Heart left ventricle (tissue), 16 donors: ENCODE data around the gene SRSF12. TPM values are rescaled to one million over a fixed set of nuclear protein-coding genes. Genes with fewer than 3 reads are reported as not detected.

Source experiments
- ATAC-seq, 4 donors: fragments of 200-7000 bp; cut with Tn5 transposase; one replicate each; pipeline ENCODE4 v1.9.1; 2020 to 2022; ENCODE audit warnings: moderate library complexity in 4 of 4, mild to moderate bottlenecking in 3 of 4, moderate number of reproducible peaks in 1 of 4
- DNase-seq, 5 donors: peaks; one replicate each; pipeline ENCODE4 v3.0.0-alpha.2; 2020
- H3K27ac ChIP-seq, 12 donors: fragments of 200-600 bp; sonication (generic) in 4 of 12; one replicate each; pipeline versions ENCODE4 v1.5.0 to v1.8.0; 2016 to 2022; ENCODE audit warnings: mild to moderate bottlenecking in 2 of 12
- H3K27me3 ChIP-seq, 9 donors: fragments of 200-600 bp; sonication (generic) in 2 of 9; one replicate each; pipeline versions ENCODE4 v1.5.1 to v1.8.0; 2016 to 2022; ENCODE audit warnings: mild to moderate bottlenecking in 3 of 9
- H3K36me3 ChIP-seq, 9 donors: fragments of 200-600 bp; sonication (generic) in 2 of 9; one replicate each; pipeline versions ENCODE4 v1.5.0 to v1.8.0; 2018 to 2022; ENCODE audit warnings: mild to moderate bottlenecking in 2 of 9
- H3K4me1 ChIP-seq, 12 donors: fragments of 200-600 bp; sonication (generic) in 4 of 12; one replicate each; pipeline versions ENCODE4 v1.5.0 to v1.8.0; 2016 to 2022; ENCODE audit warnings: mild to moderate bottlenecking in 3 of 12
- H3K4me3 ChIP-seq, 12 donors: fragments of 200-600 bp; sonication (generic) in 4 of 12; one replicate each; pipeline versions ENCODE4 v1.5.0 to v1.8.0; 2017 to 2022; ENCODE audit warnings: mild to moderate bottlenecking in 9 of 12, moderate library complexity in 4 of 12
- H3K9me3 ChIP-seq, 12 donors: fragments of 200-600 bp; sonication (generic) in 4 of 12; one replicate each; pipeline versions ENCODE4 v1.5.0 to v1.8.0; 2016 to 2022; ENCODE audit warnings: mild to moderate bottlenecking in 1 of 12
- CTCF ChIP-seq, 12 donors: fragments of 200-600 bp; sonication (generic) in 4 of 12; IDR thresholded peaks; one replicate each; pipeline versions ENCODE4 v1.5.0 to v1.8.0; 2018 to 2022; ENCODE audit warnings: antibody characterized with exemption in 12 of 12, mild to moderate bottlenecking in 5 of 12
- POLR2A ChIP-seq, 2 donors: fragments of 450-650 bp; IDR thresholded peaks; one replicate each; pipeline ENCODE4 v1.6.1; 2017; ENCODE audit warnings: antibody characterized with exemption in 2 of 2, mild to moderate bottlenecking in 2 of 2, moderate library complexity in 2 of 2
- WGBS, 4 donors: extraction: QIAGEN DNeasy Blood & Tissue Kit in 2 of 4; methylation state at CpG; one replicate each; pipeline versions ENCODE4 v1.1.5 to v1.1.7; 2013 to 2018; 5-methylcytosine and 5-hydroxymethylcytosine counted together
- intact Hi-C, 10 donors: fragments of 100-400 bp; cut with DNase I; formaldehyde crosslinking; loops; one replicate each; pipeline versions ENCODE4 v1.11.1 to v1.14.2; 2022
- polyA plus RNA-seq, 2 donors: library from polyadenylated mRNA; stranded (reverse); fragments of 200-250 nt; gene quantifications; one replicate each; pipeline ENCODE4 v1.2.3, GENCODE V29; 2013
- total RNA-seq, 9 donors: library from RNA; depleted of rRNA in 2 of 9; stranded (reverse); fragments of >200 nt in 2 of 9; fragmentation: NEBNext Ultra II Directional in 3 of 9; extraction: Animal tissue kit (Norgen Biotek cat#: 25700) in 3 of 9; gene quantifications; one replicate each; pipeline versions ENCODE4 v1.1.0 to v1.2.4, GENCODE V29; 2016 to 2023
- donor health status: ischemic (EF 13 %, LVEDD 7.1; RV severe dilation, severe dysfunction).
- donor health status: healthy with polysubstance abuse.
- donor health status: DM: no; HTN: yes; CAD: no.
- donor health status: DM: no; HTN: no; CAD: no.
- donor health status: ischemic (EF 25% LVEDD 6.9; RV normal size, moderate dysfunction).
- donor health status: ischemic (EF 25% LVEDD 5.7; RV mildly dilated, moderate dysfunction).
- donor health status: healthy.
- donor health status: DM: yes; HTN: yes; CAD: no.
- donor health status: ischemic (EF 35%, LVEDD 5.7; RV mildly dilated, moderate dysfunction).
- donor health status: nonischemic (EF 11% LVEDD 7.7; RV severe dilation, severe dysfunction).
- donor health status: DM: yes; HTN: yes; CAD: no.
- donor health status: PGD.
- donor health status: ischemic (EF 29% LVEDD 5.4; RV normal size, mild dysfunction).
- donor health status: nonischemic (EF 23%, LVEDD 6.1; RV moderate dilation, normal function).

The SRSF12 gene
- total and polyA plus RNA-seq, 11 donors: 0.14 to 0.48 (median 0.22) TPM; not detected in 5

- intact Hi-C loops: loop anchor here in 5 of 10 donors (5.0 to 10.0 kb wide), 3 partner anchors 62 to 218 kb away; partner anchors contain the start of gene PNRC1 (in 4 of the 5)
- no peaks in the 10 kb centered on the region for H3K9me3 ChIP-seq
- 29 to 40% (median 34%) methylated on average over 22 to 26 of the region's 26 CpGs for WGBS, 4 donors
- H3K36me3 ChIP-seq: peaks cover 0 to 18% (median 0%) of the 10 kb centered on the region in 9 donors
- peak in 1 of 2 donors; percentile 38 for TF ChIP-seq POLR2A (IDR thresholded peaks at IDR 0.05)
- no peak for TF ChIP-seq CTCF (IDR thresholded peaks at IDR 0.05)
- peaks cover 0 to 25% (median 7%) of the 10 kb centered on the region in 12 donors for H3K4me1 ChIP-seq
- peak; percentile 18 to 73 (median 45) for ATAC-seq
- H3K27ac ChIP-seq: peak overlapping the region; percentile 82 to 98 (median 90)
- H3K27me3 ChIP-seq: no peaks in the 10 kb centered on the region
- peak overlapping the region; percentile 61 to 92 (median 85) for H3K4me3 ChIP-seq
- DNase-seq: no peak
These were observed 29.1 kb upstream of the SRSF12 start for GRCh38 chr6:89146718-89147700.

- Histone ChIP-seq H3K27me3 (no peaks in the 10 kb centered on the region), H3K4me3 (peak within 1 kb of the TSS; percentile 61 to 92 (median 85)), H3K36me3 (peaks cover 0 to 10% (median 0%) of the 10 kb centered on the region in 9 donors), H3K27ac (peak within 1 kb of the TSS; percentile 82 to 98 (median 90)), H3K4me1 (peaks cover 0 to 25% (median 7%) of the 10 kb centered on the region in 12 donors), H3K9me3 (no peaks in the 10 kb centered on the region)
- intact Hi-C loops: loop anchor here in 5 of 10 donors (5.0 to 10.0 kb wide), 3 partner anchors 61 to 219 kb away; partner anchors contain the start of gene PNRC1 (in 4 of the 5)
- TF ChIP-seq CTCF (IDR thresholded peaks at IDR 0.05) (no peak), POLR2A (IDR thresholded peaks at IDR 0.05) (peak; percentile 2 to 64)
- peak; percentile 70 to 77 (median 74) for DNase-seq
- 0 to 2% (median 0%) methylated on average over 17 to 102 of the region's 102 CpGs for WGBS, 4 donors
- ATAC-seq: peak; percentile 92 to 98 (median 95)
These were observed 28.3 kb upstream of the SRSF12 start, which contains the start of gene PM20D2 for GRCh38 chr6:89145956-89146717. PM20D2 (plus strand) TSS chr6:89146055; CDS start chr6:89146145, 90 bp downstream.

GRCh38 chr6:89145091-89145955 is 27.5 kb upstream of the SRSF12 start:
- no peaks in the 10 kb centered on the region for H3K27me3 ChIP-seq
- peak overlapping the region; percentile 61 to 92 (median 85) for H3K4me3 ChIP-seq
- H3K27ac ChIP-seq: peak overlapping the region; percentile 82 to 98 (median 90)
- TF ChIP-seq POLR2A (IDR thresholded peaks at IDR 0.05) (no peak), CTCF (IDR thresholded peaks at IDR 0.05) (no peak)
- H3K9me3 ChIP-seq: no peaks in the 10 kb centered on the region
- H3K4me1 ChIP-seq: peaks cover 0 to 28% (median 7%) of the 10 kb centered on the region in 12 donors
- intact Hi-C loops: loop anchor here in 5 of 10 donors (5.0 to 10.0 kb wide), 3 partner anchors 61 to 219 kb away; partner anchors contain the start of gene PNRC1 (in 4 of the 5)
- H3K36me3 ChIP-seq: peaks cover 0 to 10% (median 0%) of the 10 kb centered on the region in 9 donors
- 8 to 11% (median 10%) methylated on average over 15 to 17 of the region's 17 CpGs for WGBS, 4 donors
- DNase-seq (no peak), ATAC-seq (peak in 2 of 4 donors; percentile 20 to 26)
